B cell (primary cell): ENCODE results near the gene GPATCH11.

ENCODE experiments used
- CTCF ChIP-seq: fragments of 200-600 bp; IDR thresholded peaks from one replicate; pipeline ENCODE4 v1.8.0; 2022; ENCODE audit warnings: antibody characterized with exemption, mild to moderate bottlenecking
- EZH2 ChIP-seq: IDR thresholded peaks from 2 replicates; pipeline ENCODE4 v1.6.1; 2012; ENCODE audit warnings: borderline replicate concordance, low read depth, mild to moderate bottlenecking, moderate library complexity, low read length; ENCODE audit not compliant: insufficient read depth, poor library complexity, severe bottlenecking

- TF ChIP-seq CTCF, result no peak
- no peak for TF ChIP-seq EZH2
Measured at GRCh38 chr2:37090019-37090477, 5.7 kb downstream of the GPATCH11 start.
